GM18861 (cell line): ENCODE measurements around the gene BAX.

Experiments
- ATAC-seq: cut with Tn5 transposase; IDR thresholded peaks from one replicate; pipeline ENCODE4 v1.9.1; 2021; ENCODE audit not compliant: unreplicated experiment

Gene BAX

DNA sequence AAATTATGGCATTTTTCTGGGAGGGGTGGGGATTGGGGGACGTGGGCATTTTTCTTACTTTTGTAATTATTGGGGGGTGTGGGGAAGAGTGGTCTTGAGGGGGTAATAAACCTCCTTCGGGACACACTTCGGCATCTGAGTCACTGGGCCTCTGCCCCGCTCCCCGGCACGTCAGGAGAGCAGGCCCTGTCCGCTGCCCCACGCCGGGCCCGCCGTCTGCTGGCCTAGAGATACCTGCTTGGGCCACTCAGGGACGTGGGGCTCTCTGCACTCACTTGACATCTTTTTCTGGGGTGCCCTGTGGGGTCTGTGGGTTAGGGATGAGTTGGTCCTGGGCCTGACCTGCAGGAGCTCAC is 7.0 kb downstream of the BAX start:
- ATAC-seq = no peak

DNA sequence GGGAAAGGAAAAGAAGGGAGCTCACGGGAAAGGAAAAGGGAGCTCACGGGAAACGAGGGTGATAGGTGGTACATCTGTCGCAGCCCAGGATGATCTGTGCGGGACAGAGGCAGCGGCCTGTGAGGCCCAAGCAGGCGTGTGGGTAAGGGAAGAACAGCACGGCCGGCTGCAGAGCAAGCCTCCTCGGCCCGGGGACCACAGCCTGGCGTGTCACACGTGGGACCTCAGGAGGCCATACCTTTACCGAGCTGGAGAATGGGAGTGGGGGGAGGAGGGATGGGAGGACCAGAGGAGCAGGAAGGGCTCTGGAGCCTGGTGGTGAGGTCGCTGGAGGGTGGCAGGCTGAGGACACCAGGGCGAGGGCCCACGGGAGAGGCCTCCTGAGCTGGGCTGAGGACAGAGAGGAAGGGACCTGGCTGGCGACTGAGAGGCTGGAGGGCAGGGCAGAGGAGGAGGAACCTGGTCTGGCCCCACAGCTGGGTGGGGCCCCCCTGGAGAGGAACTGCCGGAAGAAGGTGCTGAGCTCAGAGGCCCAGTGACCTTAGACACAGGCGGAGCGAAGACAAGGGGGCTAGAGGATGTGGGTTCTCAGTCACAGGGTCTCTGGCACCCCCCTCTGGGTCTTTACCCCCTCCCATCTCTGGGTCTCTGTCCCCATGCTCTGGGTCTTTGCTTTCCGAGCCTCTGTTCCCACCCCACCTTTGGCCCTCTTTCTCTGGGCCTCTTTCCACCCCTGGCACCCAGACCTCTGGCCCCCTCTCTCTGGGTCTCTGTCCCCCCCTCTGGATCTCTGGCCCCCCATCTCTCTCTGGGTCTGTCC is 7.6 kb downstream of the BAX start:
- ATAC-seq = no peak

DNA sequence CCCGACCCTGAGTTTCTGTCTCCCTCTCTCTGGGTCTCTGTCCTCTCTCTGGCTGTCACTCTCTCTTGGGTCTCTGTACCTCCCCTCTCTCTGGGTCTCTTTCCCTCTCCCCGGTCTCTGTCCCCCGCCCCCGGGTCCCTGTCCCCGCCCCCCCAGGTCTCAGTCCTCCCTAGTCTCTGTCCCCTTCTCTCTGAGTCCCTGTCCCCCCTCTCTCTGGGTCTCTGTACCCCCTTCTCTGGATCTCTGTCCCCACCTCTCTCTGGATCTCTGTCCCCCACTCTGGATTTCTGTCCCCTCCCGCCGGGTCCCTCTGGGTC is 8.1 kb downstream of the BAX start:
- no peak for ATAC-seq

DNA sequence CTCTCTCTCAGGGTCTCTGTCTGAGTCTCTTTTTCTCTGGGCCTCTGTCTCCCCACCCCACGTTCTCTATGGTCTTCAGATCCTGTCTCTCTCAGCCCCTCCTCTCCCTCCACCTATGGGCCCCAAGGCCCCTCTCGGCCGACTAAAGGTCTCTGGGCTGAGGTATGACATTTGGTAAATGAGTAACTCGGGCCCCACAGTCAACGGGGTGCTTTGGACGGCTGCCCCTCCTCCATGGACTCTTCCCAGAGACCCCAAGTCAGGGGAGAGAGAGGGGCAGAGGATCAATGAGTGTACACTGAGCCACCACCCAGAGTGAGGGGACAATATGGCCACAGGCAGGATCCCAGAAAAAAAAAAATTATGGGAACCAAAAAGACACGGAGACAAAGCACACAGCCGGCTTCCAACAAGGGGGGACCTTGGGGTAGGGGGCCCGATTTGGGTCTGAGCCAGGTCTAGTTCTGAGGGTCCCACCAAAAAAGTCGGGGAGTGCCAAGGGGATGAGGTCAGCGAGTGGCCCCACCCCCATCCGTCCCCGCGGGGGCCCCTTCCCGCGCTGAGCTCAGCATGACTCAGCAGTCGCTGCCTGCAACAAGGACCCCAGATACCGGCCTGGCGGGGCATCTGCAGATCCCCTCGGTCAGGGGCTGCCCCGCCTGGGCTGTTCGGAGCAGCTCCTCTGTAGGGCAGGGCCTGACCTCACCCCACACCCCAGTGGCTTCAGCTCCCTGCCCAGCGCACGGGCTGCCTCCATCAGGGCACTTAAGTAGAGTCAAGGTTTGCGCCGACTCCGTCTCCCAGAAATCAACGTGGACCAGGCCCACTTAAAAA is 8.9 kb downstream of the BAX start:
- ATAC-seq = peak; percentile 28

DNA sequence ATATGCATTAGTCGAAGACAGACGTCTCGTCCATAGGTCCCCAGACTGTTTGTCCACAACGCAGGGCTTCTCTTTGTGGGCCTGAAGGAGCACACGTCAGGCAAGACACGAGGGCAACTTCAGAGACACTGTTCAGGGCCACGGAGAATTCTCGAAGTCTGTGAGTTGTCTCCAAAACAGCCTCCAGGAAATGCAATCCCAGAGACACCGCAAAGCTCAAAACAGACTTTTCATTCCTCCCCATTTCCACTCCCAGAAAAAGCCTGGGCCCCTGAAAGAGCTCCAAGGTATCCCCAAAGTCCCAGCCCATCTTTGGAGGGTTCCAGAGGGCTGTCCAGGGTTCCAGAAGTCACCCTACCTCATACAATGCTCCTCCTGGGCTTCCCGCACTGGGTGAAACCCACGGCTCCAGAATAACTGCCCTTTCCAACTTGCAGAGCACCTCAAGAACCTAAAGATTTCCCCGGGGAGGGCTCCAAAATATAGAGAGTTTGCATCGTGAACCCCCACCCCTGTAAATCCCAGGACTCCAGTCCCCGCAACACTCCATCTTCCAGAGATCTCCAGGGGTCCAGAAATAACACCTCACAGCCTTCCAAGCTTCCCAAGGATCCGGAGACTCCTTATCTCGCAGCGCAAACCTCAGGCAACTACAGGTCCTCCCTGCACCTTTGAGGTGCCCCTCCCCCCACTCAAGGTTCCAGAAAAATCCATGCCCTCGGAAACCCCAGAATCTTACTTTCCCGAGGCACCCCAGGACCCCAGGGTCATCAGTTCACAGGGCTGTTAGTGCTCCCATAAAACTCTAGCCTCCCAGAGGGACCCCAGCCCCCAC is 9.7 kb downstream of the BAX start:
- ATAC-seq = no peak

DNA sequence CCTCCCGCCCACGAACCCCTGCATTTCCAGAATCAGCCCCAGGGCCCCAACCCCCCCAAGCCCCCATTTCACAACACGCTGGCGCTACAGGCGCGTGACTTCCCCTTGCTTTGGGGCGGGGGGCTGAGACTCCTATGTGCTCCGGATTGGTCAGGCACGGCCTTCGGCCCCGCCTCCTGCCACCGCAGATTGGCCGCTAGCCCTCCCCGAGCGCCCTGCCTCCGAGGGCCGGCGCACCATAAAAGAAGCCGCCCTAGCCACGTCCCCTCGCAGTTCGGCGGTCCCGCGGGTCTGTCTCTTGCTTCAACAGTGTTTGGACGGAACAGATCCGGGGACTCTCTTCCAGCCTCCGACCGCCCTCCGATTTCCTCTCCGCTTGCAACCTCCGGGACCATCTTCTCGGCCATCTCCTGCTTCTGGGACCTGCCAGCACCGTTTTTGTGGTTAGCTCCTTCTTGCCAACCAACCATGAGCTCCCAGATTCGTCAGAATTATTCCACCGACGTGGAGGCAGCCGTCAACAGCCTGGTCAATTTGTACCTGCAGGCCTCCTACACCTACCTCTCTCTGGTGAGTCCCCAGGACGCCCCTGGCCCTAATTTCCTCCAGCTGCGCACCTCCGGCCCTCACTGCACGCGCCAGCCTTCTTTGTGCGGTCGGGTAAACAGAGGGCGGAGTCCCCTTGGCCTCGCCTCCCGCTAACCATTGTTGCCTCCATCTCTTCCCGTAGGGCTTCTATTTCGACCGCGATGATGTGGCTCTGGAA is 10.5 kb downstream of the BAX start, which contains the start of gene FTL:
Gene FTL, plus strand, starts transcription at position 270 of the 766 bp plus-strand sequence. Its CDS starts 199 bp downstream, at position 469.
- peak; percentile 44 for ATAC-seq

DNA sequence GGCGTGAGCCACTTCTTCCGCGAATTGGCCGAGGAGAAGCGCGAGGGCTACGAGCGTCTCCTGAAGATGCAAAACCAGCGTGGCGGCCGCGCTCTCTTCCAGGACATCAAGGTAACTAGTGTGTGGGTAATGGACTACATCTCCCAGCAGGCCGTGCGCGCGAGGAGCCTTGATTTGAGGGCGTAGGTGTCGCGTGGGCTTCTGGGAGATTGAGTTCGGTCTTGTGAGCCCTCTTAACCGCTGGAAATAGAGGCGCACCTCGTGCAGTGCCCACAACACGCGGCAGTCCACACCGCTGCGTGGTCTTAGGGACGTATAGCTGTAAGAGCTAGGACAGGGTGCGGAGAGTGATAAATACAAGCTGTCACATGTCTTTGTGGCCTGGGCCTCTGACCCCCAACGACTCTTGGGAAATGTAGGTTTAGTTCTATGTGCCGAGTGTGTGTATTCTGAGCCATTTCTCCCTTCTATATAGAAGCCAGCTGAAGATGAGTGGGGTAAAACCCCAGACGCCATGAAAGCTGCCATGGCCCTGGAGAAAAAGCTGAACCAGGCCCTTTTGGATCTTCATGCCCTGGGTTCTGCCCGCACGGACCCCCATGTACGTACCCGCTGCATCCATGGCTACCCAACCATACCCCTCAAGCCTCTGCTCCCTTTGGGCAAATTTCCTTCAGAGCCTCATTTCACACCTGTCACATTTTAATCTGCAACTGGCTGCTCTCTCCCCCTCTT is 11.3 kb downstream of the BAX start:
- ATAC-seq = no peak

DNA sequence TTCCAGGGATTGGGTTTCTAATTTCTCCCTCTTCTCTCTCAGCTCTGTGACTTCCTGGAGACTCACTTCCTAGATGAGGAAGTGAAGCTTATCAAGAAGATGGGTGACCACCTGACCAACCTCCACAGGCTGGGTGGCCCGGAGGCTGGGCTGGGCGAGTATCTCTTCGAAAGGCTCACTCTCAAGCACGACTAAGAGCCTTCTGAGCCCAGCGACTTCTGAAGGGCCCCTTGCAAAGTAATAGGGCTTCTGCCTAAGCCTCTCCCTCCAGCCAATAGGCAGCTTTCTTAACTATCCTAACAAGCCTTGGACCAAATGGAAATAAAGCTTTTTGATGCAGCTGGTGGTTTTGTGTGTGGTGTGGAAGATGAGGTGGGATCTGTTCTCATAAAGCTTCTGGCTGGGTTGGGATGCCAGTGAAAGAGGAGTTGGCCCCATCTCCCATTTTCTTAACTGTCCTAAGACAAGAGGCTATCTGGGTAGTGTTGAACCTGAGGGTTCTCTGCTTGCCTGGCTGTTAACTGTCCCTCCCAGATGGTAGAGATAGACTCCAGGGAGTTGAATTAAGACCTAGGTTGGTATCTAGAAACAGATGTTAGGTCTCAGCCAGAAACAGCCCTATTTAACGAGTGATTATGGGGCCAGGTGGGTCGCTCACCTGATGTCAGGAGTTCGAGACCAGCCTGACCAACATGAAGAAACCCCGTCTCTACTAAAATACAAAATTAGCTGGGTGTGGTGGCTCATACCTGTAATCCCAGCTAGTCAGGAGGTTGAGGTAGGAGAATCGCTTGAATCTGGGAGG is 12.1 kb downstream of the BAX start:
- no peak for ATAC-seq

DNA sequence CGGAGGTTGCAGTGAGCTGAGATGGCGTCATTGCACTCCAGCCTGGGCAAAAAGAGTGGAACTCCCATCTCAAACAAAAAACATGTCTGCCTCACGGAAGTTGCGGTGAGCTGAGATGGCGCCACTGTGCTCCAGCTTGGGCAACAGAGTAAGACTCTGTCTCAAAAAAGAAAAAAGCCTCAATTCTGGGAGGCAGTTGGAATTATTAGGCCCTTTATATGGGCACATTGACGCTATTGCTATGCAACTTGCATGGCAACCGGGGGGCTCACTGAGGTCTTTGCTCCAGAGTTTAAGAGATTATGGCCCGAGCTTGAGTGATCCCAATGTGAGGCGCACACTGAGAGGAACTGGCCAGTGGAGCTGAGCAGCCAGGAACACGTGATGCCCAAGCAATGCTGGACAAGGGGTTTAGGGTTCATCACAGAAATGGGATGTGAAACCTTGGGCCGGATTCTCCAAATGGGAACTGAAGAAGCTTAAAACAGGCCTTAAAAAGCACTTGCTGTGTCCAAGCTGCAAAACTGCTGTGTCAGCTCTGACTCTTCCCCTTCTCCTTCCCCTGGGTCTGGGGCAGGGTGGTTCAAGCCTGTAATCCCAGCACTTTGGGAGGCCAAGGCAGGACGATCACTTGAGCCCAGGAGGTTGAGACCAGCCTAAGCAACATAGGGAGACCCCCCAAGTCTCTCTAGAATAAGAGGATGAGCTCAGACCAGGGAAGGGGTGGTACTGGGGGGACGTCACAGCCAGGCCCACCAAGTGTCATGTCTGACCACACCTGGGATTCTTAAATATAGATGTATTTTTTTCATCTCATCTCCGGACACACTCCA is 12.9 kb downstream of the BAX start:
- ATAC-seq = no peak

DNA sequence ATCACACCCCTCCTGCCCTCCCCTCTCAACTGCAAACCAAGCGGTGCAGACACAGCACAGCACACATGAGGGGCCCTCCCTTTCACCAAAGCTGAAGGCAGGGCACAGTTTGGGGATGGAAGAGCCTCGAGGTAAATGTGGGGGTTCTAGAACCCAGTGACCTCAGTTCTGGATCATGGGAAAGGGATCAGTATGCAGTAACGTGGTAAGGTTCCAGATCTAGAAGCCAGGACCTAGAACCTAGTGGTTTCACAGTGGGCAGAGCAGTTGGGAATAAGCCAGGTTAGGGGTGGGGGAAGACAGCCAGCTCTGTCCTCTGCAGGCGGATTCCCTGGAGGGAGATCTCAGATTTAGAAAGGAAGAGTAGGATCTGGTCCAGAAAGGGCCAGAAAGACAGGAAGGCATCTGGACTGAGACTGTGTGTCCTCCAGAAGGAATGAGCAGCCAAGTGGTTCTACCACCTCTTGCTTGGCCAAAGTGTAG is 13.5 kb downstream of the BAX start:
- no peak for ATAC-seq

DNA sequence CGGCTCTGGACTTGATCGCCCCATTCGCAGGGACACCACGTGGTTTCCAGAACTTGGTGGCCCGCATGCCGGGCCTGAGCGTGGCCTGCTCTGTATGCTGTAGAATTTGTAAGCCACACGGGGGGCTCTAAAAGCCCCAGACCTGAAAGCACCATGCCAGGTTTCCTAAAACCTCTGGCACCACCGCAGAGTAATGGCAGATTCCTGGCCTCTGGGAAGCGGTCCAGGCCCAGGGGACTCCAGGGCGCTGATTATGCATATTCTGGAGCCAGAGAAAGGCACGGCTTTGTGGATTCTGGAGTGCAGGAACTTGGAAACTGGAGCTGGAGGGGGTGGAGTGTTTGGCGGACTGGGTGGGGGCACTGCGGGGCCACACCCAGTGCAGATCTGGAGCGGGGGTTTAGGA is 14.1 kb downstream of the BAX start:
- ATAC-seq = no peak

DNA sequence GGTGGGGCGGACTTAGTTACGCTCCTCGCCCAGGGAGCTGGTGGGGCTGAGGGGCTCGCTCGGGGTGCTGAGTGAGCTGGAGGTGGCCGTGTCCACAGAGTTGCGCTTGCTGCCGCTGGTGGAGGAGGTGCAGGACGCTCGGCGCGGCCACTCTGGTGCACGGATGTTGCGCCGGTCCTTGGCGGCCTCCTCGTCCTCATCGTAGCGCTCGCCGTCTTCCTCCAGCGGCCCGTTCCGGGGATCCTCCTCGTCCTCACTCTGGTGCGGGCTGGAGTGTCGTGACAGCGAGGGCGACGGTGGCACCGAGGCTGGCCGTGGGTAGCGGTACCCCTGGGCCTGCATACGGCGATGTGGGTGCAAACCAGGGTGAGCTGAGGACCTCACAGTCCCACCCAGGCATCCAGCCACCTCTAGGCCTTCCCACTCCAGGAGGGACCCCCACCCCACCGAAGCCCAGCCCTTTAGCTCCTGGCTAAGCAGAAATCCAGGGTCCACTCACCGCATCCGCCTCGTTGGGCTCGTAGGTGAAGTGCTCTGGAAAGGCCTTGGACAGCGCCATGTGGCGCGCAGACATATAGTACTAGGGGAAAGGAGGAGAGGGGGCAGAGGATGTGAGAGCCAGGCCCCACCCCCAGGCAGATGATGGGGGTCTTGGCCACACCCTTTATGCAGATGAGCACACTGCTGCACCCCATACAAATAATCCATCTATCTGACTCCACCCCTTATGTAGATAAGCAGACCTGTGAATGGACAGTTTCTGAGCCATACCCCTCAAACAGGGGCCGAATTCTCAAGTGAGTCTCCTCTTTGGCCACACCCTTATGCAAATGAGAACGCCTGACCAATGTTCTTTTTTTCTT is 14.8 kb downstream of the BAX start:
- no peak for ATAC-seq

DNA sequence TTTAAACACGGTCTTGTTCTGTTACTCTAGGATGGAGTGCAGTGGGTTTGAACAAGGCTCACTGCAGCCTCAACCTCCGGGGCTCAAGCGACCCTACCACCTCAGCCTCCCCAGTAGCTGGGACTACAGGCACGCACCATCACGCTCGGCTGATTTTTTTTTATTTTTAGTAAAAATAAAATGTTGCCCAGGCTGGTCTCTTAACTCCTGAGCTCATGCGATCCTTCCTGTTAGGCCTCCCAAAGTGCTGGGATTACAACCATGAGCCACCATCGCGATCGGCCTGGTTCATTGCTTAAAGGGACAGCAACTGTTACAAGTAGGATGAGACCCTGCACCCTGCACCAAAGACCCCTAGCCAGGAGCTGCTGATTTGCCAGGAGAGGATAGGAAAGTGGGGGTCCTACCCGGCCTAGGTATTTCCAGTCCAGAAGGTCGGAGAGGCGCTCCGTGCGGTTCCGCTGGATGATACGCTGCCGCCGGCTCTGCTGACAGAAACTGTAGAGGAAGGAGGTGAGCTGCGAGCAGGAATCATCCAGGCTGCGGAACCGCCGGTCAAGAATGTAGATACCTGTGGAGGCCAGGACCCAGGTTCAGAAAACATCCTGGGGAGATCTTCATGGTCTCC is 15.6 kb downstream of the BAX start:
- ATAC-seq = no peak

DNA sequence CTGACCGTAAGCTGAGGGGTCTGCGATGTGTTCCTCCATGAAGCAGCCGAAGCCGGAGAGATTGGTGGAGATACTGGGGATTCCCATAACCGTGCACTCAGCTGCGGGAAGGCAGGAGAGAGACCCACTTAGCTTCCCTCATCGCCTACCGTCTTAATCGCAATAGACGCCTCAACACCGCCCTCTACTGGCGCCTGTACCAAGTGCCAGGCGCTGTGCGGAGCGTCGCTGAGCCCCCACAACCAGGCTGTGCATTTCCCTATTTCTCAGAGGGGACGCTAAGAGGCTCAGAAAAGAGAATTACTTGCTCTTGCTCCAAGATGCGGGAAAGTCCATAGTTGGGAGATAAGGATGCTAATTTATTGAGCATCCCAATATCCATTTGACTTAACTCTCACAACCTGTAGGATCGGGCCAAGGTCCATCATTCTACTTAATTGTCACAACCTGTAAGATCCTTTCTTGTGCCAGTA is 16.3 kb downstream of the BAX start:
- ATAC-seq = no peak

DNA sequence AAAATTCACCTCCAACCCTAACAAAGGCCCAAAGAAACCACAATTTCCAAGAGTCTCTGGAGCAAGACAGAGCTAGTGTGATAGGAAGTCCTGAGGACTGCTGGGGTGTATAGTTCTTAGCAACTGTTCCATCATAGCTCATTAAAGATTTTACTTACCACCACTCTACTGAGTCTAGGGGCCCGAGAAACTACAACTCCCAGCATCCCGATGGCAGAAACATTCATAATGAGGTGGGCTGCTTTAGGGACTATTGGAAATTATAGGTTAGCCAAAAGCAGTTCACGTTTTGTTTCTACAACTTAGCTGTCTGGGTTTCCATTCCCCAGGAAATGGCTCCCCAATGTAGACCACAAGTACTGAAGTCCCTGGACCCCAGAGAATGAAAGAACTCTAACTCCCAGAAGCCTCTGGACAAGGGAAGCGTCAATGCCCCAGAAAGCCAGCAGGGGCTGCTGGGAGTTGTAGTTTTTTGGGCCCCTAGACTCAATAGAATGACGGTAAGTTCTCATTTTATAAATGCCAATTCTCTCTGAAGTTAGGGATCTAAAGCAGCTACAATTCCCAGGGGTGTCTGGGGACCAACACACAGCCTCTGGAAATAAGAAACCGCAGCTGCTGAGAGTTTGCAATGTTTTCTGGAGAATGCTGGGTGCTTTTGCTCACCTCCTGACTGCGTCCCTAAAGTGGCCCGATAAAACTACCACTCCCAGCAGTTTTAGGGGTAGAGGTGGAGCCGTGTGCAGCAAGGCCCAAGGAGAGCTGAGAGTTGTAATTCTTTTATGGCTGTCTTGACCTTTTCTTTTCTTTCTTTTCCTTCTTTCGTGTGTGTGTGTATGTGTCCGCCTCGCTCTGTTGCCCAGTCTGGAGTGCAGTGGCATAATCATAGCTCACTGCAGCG is 21.5 kb downstream of the BAX start:
- no peak for ATAC-seq

DNA sequence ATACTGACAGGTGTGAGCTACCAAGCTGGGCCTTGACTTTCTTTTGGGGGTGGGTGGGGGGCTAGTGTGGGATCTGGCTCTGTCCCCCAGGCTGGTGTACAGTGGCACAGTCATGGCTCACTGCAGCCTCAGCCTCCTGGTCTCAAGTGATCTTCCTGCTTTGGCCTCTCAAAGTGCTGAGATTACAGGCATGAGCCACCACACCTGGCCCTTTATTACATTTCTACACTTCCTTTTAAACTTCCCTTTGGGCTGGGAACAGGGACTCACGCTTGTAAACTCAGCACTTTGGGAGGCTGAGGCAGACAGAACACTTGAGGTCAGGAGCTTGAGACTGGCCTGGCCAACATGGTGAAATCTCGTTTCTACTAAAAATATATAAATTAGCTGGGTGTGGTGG is 22.4 kb downstream of the BAX start:
- ATAC-seq = no peak
